Activated CD4-positive, alpha-beta T cell treated with anti-CD3 and anti-CD28 coated beads, Interleukin-2, amount 50 U/mL, for 16 hours (primary cell): ENCODE results near the gene GMDS.

Source experiments
- DNase-seq: peaks from one replicate; pipeline ENCODE4 v3.0.0-alpha.2; 2020

The GMDS gene

DNA sequence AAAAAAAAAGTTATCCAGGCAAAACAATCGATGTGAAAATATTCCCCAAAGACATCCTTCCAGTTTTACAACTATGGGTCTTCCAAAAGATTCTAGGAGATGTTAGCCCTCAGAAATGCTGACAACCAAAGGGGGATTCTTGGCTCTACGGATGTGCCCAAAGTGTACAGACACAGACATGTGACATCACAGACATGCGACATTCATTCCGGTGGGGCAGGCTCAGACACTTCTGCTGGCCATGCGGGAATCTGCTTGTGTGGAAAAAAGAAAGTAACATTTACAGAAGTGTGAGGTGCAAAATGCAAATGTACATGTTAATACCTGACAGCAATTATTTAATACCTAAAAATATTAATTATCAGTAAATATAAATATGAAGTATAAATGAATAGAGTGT lies 367.1 kb downstream of the GMDS start:
- DNase-seq, result no peak

DNA sequence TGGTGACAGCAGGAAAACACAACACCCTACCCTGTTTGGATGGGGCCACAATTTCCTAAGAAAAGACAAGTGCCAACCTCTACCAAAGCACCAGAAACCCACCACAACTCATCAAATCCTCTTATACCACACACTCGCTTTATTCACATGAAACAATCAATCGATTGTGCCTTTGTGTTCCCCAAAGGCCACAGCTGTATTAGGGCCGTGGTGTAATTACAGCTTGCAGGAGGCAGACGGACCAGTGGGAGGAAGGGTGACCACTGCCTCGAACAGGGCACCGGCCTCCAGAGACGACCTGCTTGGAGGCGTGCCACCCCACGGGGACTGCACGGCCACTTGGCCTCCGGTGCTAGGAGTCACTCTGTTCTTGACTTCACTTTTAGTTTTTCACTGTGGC lies 371.6 kb downstream of the GMDS start:
- DNase-seq, result no peak

DNA sequence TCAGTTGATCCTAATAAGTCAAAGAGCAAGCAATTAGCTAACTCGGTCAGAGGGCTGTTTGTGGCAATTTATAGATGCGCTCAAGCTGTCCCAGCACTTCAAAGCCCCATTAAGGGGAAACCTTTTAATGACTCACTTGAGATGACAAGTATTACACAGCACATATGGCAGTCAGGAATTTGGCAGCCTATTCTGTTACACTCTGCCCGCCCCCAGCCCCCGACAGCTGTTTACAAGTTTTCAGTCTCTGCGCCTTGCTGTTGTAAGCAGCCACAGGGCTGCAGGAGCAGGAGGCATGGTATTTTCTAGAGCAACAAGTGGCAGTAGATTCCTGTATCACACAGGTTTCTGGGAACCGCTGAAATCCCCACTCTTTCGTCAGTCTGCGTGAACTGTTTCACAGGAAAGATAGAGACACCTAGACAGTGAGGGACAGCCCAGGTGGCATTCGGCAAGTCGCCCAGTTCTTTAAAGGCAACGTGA lies 372.7 kb downstream of the GMDS start:
- no peak for DNase-seq

DNA sequence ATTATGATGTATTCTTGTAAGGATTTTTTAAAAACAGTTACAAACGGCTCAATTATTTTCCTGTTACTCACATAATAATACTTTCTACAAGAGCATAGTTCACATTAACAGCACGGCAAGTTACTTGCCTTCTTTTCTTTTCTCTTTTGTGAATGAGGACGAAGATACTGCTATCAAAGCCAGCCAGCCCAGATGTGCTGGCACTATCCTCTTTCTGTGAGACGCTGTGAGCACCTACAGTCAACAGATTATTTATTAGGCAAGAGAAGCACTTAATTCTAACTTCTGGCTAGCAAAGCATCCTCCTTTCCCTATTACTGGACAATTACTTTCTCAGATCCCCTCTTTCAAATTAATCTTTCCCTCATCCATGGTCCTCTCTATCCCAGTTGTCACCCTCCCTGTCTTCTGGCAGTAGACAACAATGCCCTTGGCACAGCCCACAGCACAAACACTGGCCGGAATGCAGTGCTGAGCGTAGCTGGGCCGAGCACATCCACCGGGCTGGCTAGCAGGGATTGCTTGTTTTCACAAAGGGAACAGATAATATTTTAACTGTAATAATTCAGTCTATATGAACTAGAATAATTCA lies 373.6 kb downstream of the GMDS start:
- DNase-seq, result no peak

DNA sequence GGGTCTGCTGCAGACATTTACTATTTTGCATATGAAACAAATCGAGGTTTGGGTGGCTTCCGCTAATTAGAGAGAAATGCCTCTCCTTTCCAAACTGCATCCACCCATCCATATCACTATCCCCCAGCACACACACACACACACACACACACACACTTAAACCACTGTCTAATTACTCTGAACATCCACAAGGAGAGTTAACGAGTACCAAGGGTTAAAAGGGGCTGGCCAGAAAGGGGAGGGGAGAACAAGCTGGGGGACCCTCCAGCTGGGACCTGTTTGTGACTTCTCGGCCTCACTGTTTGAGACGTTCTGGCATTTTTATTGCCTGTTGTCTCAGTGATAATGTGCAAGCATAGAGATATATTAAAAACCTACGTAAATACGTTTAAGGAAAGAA lies 374.5 kb downstream of the GMDS start:
- no peak for DNase-seq

DNA sequence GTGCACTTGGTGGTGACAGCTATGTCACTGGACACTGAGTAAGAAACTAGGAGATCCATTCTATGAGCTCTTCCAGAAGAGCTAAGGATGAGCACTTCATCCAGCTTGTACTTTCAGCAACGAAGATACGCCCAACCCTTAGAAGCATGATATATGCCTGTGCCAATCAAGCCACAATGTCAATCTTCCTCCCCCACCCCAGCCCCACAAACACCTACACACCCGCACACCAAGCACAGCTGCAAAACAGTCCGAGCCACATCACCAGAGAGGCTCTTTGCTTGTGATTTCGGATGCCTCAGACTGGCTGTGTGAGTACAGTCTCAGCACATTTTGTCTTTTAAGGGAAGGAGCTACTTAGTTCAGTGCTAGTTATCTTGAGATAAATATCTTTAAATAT lies 375.2 kb downstream of the GMDS start:
- no peak for DNase-seq

DNA sequence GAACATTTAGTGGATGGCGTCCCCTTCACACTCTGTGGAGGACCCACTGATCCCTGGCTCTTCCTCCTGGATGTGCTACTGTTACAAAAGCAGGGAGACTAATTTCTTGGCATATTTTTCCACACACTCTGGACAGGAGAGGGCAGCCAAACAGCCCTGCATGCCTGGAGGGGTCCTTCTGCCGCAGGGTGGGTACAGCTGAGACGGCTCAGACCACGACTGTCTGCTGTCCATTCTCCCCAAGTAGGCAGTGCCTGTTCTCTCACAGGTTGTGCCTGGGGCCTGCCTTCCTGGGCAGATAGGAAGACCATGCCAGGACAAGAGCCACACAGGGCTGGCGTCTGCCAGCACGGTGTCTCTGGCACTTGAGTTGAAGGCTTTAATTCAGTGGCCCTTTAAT lies 375.6 kb downstream of the GMDS start:
- no peak for DNase-seq

DNA sequence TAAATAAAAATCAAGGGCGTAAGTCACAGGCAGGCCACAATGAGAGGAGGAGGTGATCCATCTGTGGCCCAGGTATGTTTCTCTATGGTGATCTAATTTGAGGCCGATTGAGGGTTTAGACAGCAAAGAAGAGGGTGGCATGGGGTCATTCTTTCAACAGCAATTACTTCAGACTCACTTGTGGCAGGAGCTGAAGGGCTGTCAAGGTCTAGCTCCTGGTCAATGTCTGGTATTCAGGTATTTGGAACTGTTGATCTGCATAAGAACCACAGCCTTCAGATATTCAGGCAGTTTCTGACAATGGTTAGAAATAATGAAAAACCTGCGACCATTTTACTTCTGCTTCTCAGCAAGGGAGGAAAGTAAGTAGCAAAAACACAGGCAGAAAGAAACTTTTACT lies 376.1 kb downstream of the GMDS start:
- no peak for DNase-seq

DNA sequence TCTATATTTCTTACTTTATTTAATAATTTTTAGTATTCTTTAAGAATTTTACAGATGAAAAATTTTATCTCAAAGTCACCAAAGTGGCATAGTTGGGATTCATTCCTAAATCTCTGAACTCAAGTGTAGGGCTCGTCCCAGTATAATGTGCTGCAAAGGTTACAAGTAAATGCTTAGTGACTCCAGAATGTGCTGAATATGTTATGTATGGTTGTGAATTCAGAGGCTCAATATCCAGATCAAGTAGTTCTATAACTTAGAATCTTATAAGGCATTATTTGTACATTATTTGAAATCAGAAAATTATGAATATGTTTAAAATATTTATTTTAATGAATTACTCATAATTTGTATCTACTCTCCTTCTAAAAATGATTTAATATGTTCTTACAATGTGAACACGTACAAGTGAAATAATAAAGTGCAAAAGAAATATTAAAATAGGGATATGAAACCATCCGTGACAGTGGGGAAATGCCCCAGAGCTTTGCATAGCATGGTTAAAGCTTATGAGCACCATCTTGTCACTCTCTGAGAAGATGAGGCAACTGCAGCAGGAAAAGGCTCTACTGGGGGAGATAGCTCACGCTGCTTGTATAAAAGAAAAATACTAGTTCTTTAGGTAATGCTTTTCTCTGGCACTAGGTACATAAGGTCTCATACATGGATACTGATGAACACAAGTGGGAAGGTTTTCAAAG lies 376.7 kb downstream of the GMDS start:
- DNase-seq, result no peak

DNA sequence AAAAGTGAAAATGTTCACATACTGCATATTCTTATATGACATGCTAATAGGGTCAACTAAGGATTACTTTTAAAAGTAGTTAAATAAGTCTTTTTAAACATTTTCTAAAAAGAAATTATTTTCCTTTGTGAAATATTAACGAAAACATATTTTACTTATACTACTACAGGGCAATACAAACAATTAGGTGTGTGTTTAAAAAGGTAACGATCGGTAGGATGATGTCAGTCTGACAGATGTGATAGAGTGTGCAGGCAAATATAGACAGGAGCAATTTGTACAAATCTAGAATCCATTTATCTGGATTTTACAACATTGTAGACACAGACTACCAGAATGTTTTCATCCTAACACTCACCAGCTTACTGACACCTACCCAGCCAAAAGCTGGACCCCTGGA lies 378.2 kb downstream of the GMDS start:
- DNase-seq, result no peak

DNA sequence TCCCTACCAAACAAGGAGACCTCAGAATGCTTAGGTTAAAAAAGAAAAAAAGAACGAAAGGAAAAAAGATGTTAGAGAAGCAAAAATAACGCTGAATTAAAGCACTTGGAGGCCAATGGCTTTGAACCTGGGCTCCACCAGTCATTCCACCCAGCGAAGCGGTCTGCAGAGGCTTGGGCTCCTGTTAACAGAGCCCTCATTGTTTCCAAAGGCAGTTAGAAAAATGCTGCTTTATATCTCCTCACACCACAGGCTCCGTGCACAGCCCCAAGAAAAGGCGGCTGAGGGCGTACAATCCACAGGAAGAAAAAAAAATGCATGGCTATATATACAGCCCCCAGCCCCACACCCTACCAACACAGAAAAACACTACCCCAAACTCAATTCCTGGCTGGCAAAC lies 379.8 kb downstream of the GMDS start:
- DNase-seq, result no peak

DNA sequence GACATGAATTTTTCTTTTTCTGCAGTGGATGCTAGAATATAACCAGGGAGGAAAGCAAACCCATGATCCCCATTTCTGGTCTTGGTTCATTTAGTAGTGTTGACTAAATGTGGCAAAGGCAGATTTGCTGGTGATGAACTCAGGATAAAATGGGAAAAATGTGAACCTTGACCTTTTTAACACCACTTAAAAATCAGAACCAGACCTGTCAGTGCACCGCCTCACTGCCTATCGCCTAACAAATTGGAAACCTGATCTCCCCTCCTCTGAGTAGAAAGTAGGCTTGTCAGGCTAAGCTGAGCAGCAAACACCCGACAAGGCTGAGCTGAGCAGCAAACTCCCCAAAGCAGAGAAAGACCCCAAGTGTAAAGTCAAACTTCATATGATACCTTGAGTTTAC lies 380.9 kb downstream of the GMDS start:
- no peak for DNase-seq

DNA sequence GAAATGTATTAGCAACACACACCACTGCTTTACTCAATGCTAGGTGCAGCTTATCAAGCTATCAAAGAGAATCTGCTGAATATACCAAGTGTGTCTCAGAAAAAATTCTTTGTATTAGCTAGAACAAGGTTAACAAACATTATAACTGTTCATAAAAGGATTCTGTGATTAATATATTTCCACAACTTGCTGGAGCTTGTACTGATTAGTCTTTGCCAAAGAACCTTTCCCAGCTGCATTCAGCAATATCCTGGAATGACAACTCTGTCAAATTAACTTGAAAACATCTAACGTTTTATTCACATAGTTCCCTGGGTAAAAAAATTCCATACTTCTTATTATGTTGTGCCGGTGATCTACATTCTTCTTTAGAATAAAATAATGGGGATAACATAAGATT lies 383.0 kb downstream of the GMDS start:
- no peak for DNase-seq

DNA sequence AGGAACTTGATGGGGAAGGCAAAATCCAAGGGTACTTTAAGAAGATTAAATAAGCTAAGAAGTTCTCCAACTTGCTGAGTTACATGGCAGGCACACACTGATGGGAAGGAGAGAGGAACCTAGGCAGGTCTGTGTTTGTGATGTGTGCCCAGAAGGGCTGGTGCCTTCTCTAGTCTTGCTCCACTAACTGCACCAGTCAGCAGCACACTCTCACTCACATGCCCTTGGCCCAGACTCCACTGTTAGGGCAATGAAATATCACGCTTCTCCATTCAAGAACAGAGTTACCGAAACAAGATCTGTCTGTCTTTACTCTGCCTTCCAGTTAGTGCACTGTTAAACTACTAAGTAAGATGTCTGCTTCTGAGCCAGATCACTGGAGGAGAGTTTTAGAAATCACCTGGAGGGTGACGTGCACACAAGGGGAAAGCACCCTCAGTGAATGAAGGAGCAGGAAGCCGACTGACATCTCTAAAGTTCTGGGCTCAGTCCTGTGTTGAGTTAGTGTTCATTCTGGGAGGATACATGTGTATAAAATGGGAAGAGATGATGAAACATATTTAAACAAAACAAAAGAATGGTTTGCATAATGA lies 384.6 kb downstream of the GMDS start:
- DNase-seq, result no peak

DNA sequence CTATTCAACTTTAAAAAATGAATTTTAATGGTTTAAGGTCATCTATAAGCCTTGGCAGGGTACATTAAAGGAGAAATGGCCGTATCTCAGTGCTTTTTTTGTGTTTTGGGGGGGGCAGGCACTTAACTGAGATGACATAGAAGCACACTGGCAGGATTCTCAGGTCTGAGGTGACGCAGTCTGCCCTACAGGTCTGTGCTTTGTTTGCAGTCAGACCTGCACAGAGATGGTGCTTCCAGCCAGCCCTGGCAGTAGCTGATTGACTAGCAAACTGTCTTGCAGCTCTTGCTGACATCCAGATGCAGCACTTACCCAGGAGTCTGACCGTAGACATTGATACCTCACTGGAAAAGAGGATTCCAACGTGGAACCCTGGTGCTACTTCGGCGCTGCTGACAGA lies 386.5 kb downstream of the GMDS start:
- DNase-seq, result no peak

DNA sequence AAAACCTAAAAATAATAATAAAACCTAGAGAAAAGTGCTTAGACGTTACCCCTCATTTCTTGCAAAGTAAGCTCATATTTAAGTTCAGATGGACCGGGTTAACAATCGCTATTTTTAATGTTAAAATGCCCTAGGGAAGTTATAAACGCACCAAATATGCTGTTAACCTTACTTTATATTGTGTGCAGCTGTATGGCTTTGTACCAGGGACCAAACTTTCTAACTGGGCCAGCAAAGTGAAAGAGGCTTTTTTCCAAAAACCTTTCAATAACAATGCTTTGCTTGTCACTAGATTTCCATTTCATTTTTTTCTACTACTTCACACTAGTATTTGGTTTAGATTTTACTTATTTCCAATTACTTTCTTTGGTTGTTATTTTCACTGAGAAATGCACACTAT lies 387.2 kb downstream of the GMDS start:
- DNase-seq, result no peak

DNA sequence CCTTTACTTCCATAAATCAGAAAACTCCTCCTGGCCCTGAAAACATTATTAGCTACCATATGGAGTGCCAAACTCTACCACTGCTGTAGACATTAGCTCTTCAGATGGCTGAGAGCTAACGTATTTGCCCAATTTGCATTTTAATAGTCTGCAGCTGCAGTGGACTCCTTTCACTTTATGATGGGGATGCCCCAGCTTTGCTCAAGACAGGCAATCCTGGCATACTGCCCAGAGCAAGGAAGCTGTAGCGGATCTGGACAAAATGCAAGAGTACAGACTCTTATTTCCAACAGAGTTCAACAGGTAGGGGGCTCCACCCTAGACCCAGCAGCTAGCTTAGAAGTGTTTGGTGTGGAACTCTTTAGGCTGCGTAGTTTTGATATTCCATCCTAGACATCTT lies 389.0 kb downstream of the GMDS start:
- DNase-seq, result no peak

DNA sequence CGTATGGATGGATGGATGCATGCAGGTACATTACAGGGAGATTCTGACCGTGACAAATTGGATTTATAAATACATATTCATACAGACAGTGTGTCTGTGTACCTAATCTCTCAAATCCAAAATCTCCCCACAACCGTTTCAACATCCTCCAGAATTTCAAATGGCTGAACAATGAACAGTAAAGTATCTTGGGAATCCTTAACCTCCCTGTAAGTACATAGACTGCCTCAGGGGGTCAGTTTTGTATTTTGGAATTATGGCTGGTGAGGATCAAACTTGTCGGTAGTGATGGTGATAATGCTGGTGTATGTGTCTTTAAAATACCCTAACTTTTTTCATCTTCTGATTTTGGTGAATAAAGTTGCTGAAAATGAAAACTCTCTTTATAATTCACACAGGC lies 389.5 kb downstream of the GMDS start:
- DNase-seq, result no peak

DNA sequence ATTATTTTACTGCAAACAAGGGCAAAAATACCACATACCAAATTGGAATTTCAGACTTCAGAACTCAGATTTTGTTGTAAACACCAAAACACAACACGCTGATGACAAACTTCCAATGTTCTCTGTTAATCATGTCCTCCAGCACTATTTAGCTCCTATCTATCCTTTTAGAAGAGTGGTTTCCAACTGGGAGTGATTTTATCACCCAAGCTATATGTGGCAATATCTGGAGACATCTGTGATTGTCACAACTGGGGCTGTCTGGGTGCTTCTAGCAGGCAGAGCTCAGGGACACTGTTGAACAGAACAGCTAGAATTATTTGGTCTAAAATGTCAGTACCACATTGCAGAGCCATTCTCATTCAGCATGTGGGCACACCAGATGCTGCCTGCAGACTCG lies 391.1 kb downstream of the GMDS start:
- no peak for DNase-seq

DNA sequence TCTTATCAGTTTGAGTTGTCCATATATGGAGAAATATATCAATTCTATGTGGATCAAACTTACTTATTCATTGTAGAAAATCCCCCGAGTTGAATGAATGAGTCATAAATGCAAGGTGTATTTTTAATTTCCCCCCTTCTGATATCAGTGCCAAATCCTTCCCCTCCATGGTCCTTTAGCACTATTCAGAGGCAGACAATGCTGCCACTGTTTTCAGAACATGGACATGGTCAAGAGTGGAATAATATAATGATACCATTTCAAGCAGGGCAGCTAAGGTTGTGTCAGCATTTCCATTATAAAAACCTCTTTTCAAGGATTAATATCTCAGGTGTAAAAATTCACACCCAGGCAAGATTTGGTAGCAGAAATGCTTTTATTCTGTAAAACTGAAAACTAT lies 391.6 kb downstream of the GMDS start:
- DNase-seq, result no peak

DNA sequence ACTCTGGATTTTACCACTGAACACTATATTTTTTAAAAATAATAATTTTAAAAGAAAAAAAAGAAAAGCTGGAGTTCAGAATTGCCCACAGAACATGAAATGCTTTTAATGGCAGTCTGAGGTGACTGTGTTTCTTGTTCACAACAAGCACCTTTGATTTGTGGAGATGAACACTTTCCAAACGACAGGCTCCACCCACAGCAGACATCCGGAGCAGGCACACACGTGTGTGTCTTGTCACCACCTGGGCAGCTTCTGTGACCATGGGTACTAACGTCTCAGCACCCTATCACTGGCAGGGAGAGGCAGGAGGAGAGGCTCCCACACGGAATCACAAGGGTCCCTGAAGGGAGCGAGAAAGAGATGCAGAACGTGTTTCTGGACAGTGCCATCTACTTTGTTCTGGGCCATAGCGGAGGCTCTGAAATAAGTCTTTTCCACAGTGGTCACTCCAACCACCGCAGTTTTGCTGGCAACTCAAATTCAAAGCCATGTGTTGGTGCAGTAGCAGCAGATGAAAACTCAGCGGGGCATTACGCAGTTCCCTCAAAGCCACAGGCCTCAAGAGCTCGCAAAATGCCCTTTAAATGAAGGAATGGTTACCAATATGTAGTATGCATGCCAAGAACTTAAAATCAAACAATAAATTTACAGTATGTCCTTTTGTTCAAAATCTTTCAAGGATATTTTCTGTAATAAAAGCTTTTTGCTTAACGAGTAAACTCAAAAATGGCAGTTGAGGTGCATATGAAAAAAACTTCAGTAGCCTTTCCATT lies 393.5 kb downstream of the GMDS start:
- no peak for DNase-seq

DNA sequence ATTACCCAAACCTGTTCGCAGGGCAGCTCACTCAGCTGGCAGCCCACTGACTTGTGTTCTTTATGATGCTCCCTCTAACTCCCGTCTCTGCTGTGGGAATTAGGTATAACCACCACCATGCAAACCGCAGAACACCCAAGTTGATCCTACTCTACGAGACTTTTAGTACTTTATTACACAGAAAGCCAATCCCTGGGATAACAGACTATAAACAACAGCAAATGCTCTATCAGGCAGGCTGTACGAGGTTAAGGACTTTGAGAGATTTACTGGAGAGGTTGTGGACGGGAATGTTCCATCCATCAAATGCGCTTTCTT lies 394.6 kb downstream of the GMDS start:
- DNase-seq, result no peak

DNA sequence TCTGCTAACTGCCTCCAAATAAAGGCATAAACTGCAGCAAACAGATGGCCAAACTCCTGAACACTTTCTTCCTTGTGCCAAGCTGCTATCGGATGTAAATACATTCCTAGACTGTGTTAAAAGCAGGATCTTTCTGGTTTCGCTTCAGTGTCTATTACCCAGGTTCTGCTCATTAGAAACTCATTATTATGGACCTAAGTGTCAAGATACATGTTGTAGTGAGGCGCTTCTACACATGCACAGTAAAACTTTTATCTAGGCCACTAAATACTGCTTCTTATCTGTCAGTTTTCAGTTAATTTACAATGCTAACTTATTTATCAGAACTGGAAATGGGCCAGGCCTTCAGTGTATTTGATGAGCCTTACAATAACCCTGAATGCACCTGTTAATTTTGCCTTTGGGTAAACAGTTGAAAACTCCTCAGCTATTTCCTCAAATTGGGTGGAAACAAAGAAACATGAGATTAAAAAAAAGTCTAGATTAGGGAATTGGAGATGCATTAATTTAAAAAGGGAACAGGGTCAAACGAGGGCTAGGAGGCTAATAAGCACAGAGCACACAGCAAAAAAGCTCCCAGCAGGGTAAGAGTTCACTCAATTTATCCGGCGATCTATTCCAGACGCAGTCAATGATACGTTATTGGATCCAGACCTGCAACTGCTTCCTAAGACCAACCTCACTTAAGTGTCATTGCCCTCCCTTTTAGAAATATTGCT lies 395.1 kb downstream of the GMDS start:
- no peak for DNase-seq
